B cell (primary cell): ENCODE results near the gene PHACTR1. TPM values are rescaled to one million over a fixed set of nuclear protein-coding genes. Genes with fewer than 3 reads are reported as not detected.

Source experiments
- ATAC-seq: fragments of 200-7000 bp; cut with Tn5 transposase; one replicate; pipeline ENCODE4 v1.10.0; 2021; ENCODE audit warnings: low read depth, mild to moderate bottlenecking, moderate number of reproducible peaks, moderate library complexity
- CTCF ChIA-PET: fragments of 350-600 bp; sonication (Branson Sonifier 250); formaldehyde crosslinking; loops from one replicate; lab custom pipeline; 2021; ENCODE audit warnings: antibody characterized with exemption, inconsistent platforms; lab: Charles Lee
- POLR2A ChIA-PET: fragments of 350-600 bp; sonication (Branson Sonifier 250); formaldehyde crosslinking; loops from one replicate; lab custom pipeline; 2021; ENCODE audit warnings: antibody characterized with exemption; lab: Charles Lee
- DNase-seq: peaks from one replicate; pipeline ENCODE4 v3.0.0; 2013
- H2AFZ ChIP-seq: 2 replicates; pipeline ENCODE4 v1.6.1; 2012; ENCODE audit warnings: mild to moderate bottlenecking, low read depth, low read length; ENCODE audit not compliant: insufficient read depth, poor library complexity, severe bottlenecking
- H3K27ac ChIP-seq, 2 donors: 1 replicate in 1 of 2; 2 replicates in 1 of 2; pipeline ENCODE4 v1.5.1; 2012 to 2013; ENCODE audit warnings: low read length in 2 of 2, mild to moderate bottlenecking in 2 of 2, moderate library complexity in 1 of 2
- H3K27me3 ChIP-seq, 4 experiments: fragments of 200-600 bp in 1 of 4; sonication (generic) in 1 of 4; replicated peaks in 1 of 4; 1 replicate in 2 of 4; 2 replicates in 2 of 4; pipeline versions ENCODE4 v1.6.1 to v1.7.0; 2013 to 2016; ENCODE audit warnings: low read length in 3 of 4, mild to moderate bottlenecking in 2 of 4, mixed read lengths in 1 of 4, moderate library complexity in 1 of 4; ENCODE audit not compliant: insufficient read depth in 4 of 4, control insufficient read depth in 3 of 4; ENCODE audit errors: control extremely low read depth in 1 of 4
- H3K36me3 ChIP-seq, 2 experiments: replicated peaks in 1 of 2; 1 replicate in 1 of 2; 2 replicates in 1 of 2; pipeline versions ENCODE4 v1.6.1 to v1.7.1; 2013; ENCODE audit warnings: low read length in 1 of 2; ENCODE audit not compliant: insufficient read depth in 2 of 2, control insufficient read depth in 1 of 2; ENCODE audit errors: control extremely low read depth in 1 of 2, extremely low read depth in 1 of 2
- H3K4me1 ChIP-seq, 2 donors: fragments of 200-600 bp in 1 of 2; sonication (generic) in 1 of 2; 1 replicate in 1 of 2; 2 replicates in 1 of 2; pipeline versions ENCODE4 v1.5.1 to v1.6.1; 2013 to 2017; ENCODE audit warnings: low read length in 2 of 2; ENCODE audit not compliant: control insufficient read depth in 2 of 2, insufficient read depth in 2 of 2
- H3K4me2 ChIP-seq: replicated peaks from 2 replicates; pipeline ENCODE3; 2012; ENCODE audit warnings: mild to moderate bottlenecking, low read depth, low read length; ENCODE audit not compliant: poor library complexity, severe bottlenecking
- H3K4me3 ChIP-seq, 5 experiments: fragments of 200-600 bp in 1 of 5; sonication (generic) in 1 of 5; 1 replicate in 3 of 5; 2 replicates in 2 of 5; pipeline versions ENCODE4 v1.5.1 to v1.7.0; 2011 to 2016; ENCODE audit warnings: low read length in 4 of 5, mild to moderate bottlenecking in 4 of 5, low read depth in 2 of 5, control low read depth in 1 of 5, moderate library complexity in 1 of 5; ENCODE audit not compliant: insufficient read depth in 1 of 5; ENCODE audit errors: control extremely low read depth in 1 of 5, extremely low read depth in 1 of 5
- H3K79me2 ChIP-seq: fragments of 200-600 bp; sonication (generic); one replicate; pipeline ENCODE4 v1.6.0; 2016; ENCODE audit warnings: low read length; ENCODE audit not compliant: control insufficient read depth, insufficient read depth
- H3K9ac ChIP-seq: fragments of 200-600 bp; sonication (generic); 2 replicates; pipeline ENCODE4 v1.6.1; 2017; ENCODE audit warnings: mild to moderate bottlenecking, low read length, moderate library complexity
- H3K9me3 ChIP-seq, 3 donors: one replicate each; pipeline versions ENCODE4 v1.6.1 to v1.7.1; 2013; ENCODE audit warnings: low read length in 2 of 3; ENCODE audit not compliant: control insufficient read depth in 2 of 3, insufficient read depth in 1 of 3; ENCODE audit errors: control extremely low read depth in 1 of 3
- H4K20me1 ChIP-seq: 2 replicates; pipeline ENCODE4 v1.6.0; 2012; ENCODE audit warnings: mild to moderate bottlenecking, low read length; ENCODE audit not compliant: insufficient read depth, control insufficient read depth, poor library complexity, severe bottlenecking
- H3K27ac Mint-ChIP-seq: one replicate; pipeline ENCODE4 v1.8.0; 2021; ENCODE audit warnings: mixed read lengths
- H3K27me3 Mint-ChIP-seq: one replicate; pipeline ENCODE4 v1.8.0; 2021; ENCODE audit warnings: mixed read lengths
- H3K4me1 Mint-ChIP-seq: one replicate; pipeline ENCODE4 v1.8.0; 2021; ENCODE audit warnings: mixed read lengths
- H3K4me3 Mint-ChIP-seq: one replicate; pipeline ENCODE4 v1.8.0; 2021; ENCODE audit warnings: mixed read lengths
- H3K9me3 Mint-ChIP-seq: one replicate; pipeline ENCODE4 v1.8.0; 2022; ENCODE audit warnings: mixed read lengths; ENCODE audit not compliant: insufficient read depth
- EZH2 ChIP-seq: IDR thresholded peaks from 2 replicates; pipeline ENCODE4 v1.6.1; 2012; ENCODE audit warnings: borderline replicate concordance, low read depth, mild to moderate bottlenecking, moderate library complexity, low read length; ENCODE audit not compliant: insufficient read depth, poor library complexity, severe bottlenecking
- WGBS: methylation state at CpG from one replicate; pipeline ENCODE4 v1.1.5; 2013; ENCODE audit warnings: missing lambda C conversion rate; ENCODE audit not compliant: insufficient coverage; 5-methylcytosine and 5-hydroxymethylcytosine counted together
- intact Hi-C: fragments of 100-400 bp; cut with micrococcal nuclease; formaldehyde crosslinking; loops from one replicate; pipeline ENCODE4 v1.10.0; 2022
- polyA plus RNA-seq: library from polyadenylated mRNA; depleted of rRNA; stranded (reverse); fragments of >200 nt; gene quantifications from 2 replicates; pipeline ENCODE4 v1.2.3, GENCODE V29; 2012
- total RNA-seq, 2 donors: library from RNA; stranded (reverse); fragments of 120-200 nt in 1 of 2; gene quantifications; 1 replicate in 1 of 2; 2 replicates in 1 of 2; pipeline versions ENCODE4 v1.2.3 to v1.2.4, GENCODE V29; 2013 to 2022
- TF ChIP-seq, protein P1 (sequence below): fragments of 200-600 bp; IDR thresholded peaks from one replicate; pipeline ENCODE4 v1.8.0; 2022; ENCODE audit warnings: antibody characterized with exemption, mild to moderate bottlenecking

The PHACTR1 gene
- total and polyA plus RNA-seq, 2 donors (not counting 1 experiment from before 2014, with no cell fraction given): 30.2 to 129 TPM

DNA sequence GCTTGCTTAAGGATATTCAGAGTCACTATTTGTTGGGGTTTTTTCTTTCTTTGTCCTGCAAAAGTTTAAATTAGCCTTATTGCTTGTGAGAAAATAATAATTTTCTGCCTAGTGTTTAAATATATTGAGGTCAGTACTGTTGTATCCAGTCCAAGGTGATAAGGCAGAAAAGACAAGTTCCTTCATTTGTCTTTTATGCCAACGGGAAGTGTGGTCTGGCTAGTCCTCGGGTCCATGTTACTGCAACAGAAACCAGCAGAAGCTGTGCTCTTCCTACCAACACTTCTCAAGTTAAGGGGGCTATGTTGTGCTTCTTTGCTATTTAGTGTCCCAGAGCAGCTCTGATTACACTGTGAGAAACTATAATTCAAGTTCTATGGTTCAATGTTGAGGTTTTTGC, 310.6 kb downstream of the PHACTR1 start:
- 17% methylated on average over 2 of the region's 2 CpGs for WGBS
- H3K4me3 ChIP-seq: no peak overlapping the region
- H3K36me3 ChIP-seq: no peaks in the 10 kb centered on the region
- H3K27ac ChIP-seq: no peak overlapping the region
- H4K20me1 ChIP-seq: no peaks in the 10 kb centered on the region
- H3K9ac ChIP-seq: no peak overlapping the region
- intact Hi-C loops: no loop called here
- DNase-seq: no peak
- Mint-ChIP-seq H3K4me1 (no peaks in the 10 kb centered on the region), H3K27ac (no peak overlapping the region), H3K4me3 (no peak overlapping the region), H3K9me3 (no peaks in the 10 kb centered on the region), H3K27me3 (peaks cover 29% of the 10 kb centered on the region)
- H3K27me3 ChIP-seq: peaks cover 0 to 2% (median 0%) of the 10 kb centered on the region in 4 experiments
- TF ChIP-seq EZH2: no peak
- TF ChIP-seq, protein P1, sequence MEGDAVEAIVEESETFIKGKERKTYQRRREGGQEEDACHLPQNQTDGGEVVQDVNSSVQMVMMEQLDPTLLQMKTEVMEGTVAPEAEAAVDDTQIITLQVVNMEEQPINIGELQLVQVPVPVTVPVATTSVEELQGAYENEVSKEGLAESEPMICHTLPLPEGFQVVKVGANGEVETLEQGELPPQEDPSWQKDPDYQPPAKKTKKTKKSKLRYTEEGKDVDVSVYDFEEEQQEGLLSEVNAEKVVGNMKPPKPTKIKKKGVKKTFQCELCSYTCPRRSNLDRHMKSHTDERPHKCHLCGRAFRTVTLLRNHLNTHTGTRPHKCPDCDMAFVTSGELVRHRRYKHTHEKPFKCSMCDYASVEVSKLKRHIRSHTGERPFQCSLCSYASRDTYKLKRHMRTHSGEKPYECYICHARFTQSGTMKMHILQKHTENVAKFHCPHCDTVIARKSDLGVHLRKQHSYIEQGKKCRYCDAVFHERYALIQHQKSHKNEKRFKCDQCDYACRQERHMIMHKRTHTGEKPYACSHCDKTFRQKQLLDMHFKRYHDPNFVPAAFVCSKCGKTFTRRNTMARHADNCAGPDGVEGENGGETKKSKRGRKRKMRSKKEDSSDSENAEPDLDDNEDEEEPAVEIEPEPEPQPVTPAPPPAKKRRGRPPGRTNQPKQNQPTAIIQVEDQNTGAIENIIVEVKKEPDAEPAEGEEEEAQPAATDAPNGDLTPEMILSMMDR: no peak
- ChIA-PET CTCF (interaction anchor here (0.7 kb wide), 1 partner anchor 25 kb away, joined by 4 read pairs; no protein-coding TSS in a partner anchor), POLR2A (no interaction called here)
- no peak overlapping the region for H3K4me2 ChIP-seq
- no peaks in the 10 kb centered on the region for H3K9me3 ChIP-seq
- no peaks in the 10 kb centered on the region for H3K4me1 ChIP-seq
- H2AFZ ChIP-seq: no peak overlapping the region
- ATAC-seq: no peak
- H3K79me2 ChIP-seq: no peaks in the 10 kb centered on the region

DNA sequence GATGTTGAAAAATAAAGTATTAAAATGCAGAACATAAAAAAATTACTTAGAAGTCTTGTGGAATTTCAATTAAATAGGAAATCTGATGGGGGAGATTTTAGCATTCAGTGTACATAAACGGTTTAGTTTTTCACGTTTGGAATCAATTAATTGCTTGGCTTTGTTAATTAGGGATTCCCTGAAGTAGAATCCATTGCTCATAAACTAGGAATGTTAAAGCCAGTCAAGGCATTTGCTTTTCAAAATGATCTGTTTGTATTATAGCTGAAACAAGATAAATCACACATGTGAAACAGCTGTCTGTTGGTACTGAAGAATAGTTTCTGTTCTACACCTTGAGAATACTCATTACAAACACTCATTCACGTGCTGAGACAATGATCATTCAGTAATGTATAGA, 313.8 kb downstream of the PHACTR1 start:
- Histone ChIP-seq H3K9me3 (no peaks in the 10 kb centered on the region), H4K20me1 (no peaks in the 10 kb centered on the region), H3K4me3 (no peak overlapping the region), H3K9ac (no peak overlapping the region), H3K79me2 (no peaks in the 10 kb centered on the region), H3K36me3 (no peaks in the 10 kb centered on the region), H2AFZ (no peak overlapping the region), H3K4me1 (no peaks in the 10 kb centered on the region), H3K27ac (no peak overlapping the region), H3K4me2 (no peak overlapping the region), H3K27me3 (no peaks in the 10 kb centered on the region)
- 29% methylated on average over 2 of the region's 3 CpGs for WGBS
- DNase-seq (no peak), ATAC-seq (no peak)
- POLR2A ChIA-PET: no interaction called here
- CTCF ChIA-PET: no interaction called here
- no peak overlapping the region for H3K4me3 Mint-ChIP-seq
- H3K9me3 Mint-ChIP-seq: no peaks in the 10 kb centered on the region
- H3K27ac Mint-ChIP-seq: no peak overlapping the region
- peaks cover 3% of the 10 kb centered on the region for H3K4me1 Mint-ChIP-seq
- peaks cover 18% of the 10 kb centered on the region for H3K27me3 Mint-ChIP-seq
- TF ChIP-seq EZH2: no peak
- TF ChIP-seq, protein P1: no peak
- intact Hi-C loops: no loop called here
